Stimulated activated CD4-positive, alpha-beta T cell treated with anti-CD3 and anti-CD28 coated beads, Interleukin-4, amount 100 ng/mL, for 48 hours (primary cell): ENCODE measurements around the gene PACS2.

Experiments used
- DNase-seq, 2 donors: peaks; one replicate each; pipeline ENCODE4 v3.0.0-alpha.2; 2020; ENCODE audit warnings: low read depth in 2 of 2

Gene PACS2

DNA sequence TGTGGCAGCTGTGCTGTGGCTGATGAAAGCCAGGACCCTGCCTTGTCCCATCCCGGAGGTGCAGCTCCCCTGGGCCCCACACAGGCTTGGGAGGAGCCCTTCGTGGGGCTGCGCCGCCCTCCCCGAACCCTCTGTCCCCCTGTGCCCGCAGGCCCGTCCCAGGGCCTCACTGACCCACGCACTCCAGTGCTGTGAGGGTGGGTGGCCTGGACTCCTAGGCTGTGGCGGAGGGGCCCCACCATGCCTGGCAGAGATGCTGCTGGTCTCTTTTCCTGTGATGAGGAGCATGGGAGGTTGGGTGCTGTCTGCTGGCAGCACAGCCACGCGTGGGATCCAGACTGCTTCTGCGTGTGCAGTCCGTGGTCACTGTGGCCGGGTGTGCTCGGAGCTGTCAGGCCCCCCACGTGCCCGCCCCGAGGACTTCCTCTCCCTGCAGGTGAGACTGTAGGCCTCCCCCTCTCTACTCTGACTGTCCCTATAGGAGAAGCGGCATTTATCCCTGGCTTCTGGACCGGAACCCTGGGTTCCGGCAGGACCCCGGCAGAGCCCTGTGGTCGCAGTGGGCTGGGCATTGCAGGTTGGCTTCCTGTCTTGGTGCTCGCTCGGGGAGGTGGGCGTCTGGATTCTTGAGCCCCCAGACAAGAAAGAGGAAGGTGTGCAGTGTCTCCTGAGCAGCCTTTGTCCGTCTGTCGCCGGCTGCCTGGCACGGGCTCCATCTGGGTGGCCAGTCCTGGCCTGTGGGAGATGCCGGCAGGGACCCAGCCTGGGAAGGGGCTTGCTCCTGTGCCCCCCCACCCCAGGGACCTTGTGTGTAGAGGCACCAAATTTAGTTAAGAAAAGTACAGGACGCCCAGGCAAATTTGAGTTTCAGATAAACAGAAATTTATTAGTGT lies 107.4 kb downstream of the PACS2 start:
- no peak for DNase-seq

DNA sequence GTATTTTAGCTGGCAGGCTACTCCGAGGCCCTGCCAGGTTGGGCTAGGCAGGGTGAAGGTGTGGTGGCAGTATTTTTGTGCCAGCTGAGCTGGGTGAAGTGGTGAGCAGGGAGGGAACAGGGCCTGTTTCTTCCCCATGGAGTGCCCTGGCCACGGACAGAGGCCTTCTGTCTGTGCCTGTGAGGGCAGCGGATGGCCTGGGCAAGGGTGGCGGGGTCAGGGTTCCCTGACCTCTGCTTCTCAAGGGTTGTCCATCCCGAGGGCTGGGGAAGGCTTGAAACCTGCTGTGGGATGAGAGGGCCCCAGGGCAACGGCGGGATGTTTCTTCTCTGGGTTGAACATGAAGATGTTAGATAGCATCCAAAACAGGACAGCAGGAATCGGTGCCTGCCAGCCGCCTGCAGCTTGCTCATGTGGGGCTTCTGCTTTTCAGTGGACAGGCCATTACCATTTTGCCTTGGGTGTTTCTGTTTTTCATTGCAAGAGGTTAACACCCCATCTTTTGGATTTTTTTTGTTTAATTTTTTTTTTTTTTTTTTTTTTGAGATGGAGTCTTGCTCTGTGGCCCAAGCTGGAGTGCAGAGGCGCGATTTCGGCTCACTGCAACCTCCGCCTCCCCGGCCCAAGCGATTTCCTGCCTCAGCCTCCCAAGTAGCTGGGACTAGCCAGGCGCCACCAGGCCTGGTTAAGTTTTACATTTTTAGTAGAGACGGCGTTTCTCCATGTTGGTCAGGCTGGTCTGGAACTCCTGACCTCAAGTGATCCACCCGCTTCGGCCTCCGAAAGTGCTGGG lies 108.3 kb downstream of the PACS2 start:
- no peak for DNase-seq

DNA sequence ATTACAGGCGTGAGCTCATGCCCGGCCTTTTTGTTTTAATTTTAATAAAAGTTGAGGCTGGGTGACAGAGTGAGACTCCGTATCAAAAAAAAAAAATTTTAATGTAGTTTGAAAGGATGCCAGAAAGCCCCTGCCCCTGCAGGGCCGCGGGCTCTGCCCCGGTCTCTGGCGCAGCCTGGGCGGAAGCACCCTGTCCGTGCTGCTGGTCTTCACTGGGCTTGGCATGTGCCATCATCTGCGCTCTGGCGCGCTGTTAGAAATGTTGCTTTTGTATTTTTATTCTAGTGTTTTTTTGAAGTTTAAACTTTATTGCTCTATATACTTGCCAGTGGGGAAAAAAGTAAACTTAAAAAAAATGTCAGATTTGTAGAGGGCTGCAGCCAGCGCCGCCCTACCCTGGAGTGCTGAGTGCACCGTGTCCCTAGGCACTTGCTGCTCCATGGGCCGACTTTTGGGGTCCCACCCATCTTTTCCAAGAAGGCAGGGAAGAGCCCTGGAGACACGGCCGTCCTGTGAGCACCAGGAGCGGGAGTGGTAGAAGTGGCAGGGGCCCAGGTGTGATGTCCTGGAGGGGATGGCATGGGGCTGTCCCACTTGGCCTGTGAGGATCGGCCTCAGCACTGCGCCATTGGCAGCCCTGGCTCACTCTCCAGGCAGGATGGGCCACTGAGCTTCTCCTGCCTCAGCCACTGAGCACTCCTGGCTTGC lies 109.1 kb downstream of the PACS2 start:
- DNase-seq, result no peak

DNA sequence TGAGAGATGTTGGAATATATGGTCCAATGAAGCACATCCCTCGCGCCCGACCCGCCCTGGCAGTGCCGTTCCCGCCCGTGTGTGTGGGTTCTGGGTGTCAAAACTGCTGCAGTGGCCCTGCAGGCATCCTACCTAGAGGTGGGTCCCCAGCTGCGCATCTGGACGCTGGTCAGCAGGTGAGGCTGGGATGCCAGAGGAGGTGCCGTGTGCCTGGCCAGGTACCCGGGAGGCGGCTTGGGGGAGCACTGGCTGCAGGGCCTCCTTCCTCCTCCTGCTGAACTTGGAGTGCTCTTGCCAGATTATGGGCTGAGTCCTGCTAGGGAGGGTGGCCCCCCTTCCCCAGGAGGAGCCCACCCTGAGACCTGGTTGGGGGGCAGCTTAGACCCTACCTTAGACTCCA lies 110.3 kb downstream of the PACS2 start:
- DNase-seq, result no peak

DNA sequence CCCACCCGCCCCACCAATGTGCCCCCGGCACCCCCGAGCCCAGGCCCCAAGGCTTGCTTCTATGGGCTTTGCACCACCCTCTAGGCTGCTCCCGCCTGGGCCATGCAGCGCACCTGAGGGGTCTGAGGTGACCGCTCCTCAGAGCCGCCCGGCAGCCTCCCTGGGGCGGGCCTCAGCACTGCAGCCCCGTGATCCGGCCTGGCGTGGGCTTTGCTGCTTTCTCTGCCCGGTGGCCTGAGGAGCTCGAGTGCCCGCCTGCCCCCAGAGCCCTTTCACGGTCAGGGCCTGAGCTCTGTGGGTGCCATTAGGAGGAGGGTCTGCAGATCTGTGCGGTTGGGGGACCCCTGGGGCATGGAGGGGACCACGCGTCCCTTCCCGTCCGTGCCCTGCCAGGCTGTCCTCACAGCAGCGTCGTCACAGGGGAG lies 111.3 kb downstream of the PACS2 start:
- DNase-seq, result no peak

DNA sequence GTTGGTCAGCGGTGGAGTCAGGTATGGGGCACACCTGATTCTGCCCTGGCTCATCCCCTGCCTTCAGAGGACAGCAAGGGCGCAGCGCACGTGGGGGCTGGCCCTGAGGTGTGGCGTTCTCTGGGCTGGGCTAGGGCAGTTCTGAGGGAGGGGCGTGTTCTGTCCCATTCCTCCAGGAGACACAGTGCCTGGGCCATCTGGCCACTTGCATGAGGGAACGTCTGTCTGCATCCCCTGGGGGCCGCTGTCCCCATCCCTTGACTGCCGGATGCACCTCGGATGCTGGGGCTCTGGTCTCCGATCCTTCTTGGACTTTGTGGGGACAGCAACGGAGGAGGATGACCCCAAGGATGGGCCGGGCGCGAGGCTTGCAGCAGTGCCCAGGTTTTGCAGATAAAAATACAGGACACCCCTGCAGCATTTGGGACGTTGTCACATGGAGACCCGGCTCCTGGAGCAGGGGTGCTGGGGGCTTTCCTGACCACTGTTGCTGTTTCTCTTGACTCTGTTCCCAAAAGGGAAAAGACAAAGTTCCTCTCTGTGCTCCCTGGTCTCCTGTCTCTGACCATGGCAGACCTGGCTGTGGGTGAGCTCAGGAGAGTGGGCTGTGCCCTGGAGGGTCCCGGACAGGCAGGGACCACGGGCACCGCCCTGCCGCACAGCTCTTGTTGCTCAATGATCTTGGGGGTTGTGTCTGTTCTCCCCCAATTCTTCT lies 112.0 kb downstream of the PACS2 start:
- DNase-seq, result no peak

DNA sequence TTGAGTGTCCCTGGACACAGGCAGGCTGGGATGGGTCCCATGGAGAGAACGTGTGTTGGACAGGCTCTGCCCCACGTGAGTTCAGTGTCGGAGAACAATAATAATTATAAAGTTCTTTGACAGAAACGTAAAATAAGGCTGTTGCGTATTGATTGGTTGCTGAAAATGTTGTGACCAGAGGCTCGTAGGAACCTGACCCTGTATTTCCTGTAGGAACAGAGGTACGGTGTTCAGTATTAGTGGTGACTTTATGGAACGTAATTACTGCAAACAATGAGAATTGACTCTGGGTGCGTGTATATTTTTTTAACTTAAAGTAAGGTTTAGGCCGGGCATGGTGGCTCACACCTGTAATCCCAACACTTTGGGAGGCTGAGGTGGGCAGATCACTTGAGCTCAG lies 112.9 kb downstream of the PACS2 start:
- DNase-seq, result no peak

DNA sequence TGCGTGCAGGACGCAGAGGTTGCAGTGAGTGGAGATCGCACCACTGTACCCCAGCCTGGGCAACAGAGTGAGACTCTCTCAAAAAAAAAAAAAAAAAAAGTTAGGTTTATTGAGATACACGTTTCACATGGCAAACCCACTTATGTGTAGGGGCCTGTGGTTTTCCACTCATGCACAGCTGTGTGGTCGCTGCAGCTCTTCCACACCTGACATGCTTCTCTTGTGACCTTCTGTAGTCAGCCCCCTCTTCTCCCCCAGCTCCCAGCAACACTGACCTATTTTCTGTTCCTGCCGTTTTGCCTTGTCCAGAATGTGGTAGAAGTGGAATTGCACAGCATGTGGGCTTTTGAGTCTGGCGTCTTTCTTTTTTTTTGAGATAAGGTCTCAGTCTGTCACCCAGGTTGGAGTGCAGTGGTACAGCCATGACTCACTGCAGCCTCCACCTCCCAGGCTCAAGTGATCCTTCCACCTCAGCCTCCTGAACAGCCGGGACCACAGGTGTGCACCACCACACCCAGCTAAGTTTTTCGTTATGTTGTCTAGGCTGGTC lies 113.5 kb downstream of the PACS2 start:
- no peak for DNase-seq

DNA sequence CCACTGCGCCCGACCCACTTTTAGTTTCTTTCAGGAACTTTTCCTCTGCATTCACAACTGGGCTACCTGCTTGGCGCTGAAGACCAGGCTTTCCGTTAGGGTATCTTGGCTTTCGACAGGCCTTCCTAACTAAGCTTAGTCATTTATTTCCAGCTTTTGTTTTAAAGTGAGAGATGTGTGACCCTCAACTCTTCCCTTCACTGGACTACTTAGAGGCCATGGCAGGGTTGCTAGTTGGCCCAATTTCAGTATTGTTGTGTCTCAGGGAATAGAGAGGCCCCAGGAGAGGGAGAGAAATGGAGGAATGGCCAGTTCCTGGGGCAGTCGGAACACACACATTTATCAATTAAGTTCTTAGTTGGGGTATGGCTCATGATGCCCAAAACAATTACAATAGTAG lies 115.5 kb downstream of the PACS2 start:
- no peak for DNase-seq

DNA sequence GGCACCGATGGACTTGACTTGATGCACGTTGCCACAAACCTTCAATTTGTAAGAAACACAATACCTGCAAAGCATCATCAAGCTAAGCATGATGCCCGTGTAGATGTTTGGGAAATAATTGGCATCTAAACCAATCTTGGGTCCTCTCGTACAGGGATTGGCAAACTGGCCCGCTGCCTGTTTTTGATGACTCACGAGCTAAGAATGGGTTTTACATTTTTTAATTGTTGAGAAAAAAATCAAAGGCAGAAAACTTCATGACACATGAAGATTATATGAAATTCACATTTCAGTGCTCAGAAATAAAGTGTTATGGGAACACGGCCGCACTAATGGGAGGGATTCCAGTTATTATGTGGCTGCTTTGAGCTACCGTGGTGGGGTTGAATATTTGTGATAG lies 116.0 kb downstream of the PACS2 start:
- no peak for DNase-seq

DNA sequence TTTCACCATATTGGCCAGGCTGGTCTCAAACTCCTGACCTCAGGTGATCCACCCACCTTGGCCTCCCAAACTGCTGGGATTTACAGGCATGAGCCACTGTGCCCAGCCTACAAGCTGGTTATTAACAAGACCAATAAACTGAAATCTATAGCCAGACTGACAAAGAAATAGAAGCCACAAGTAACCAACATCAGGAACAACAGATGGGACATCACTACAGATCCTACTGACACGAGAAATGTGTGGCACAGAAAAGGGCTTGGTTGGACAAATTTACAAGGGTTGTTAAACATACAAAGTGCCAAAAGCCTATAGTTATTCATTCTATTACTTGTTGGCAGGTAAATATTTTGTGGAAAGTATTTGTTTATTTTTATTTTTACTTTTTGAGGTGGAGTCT lies 116.7 kb downstream of the PACS2 start:
- no peak for DNase-seq

DNA sequence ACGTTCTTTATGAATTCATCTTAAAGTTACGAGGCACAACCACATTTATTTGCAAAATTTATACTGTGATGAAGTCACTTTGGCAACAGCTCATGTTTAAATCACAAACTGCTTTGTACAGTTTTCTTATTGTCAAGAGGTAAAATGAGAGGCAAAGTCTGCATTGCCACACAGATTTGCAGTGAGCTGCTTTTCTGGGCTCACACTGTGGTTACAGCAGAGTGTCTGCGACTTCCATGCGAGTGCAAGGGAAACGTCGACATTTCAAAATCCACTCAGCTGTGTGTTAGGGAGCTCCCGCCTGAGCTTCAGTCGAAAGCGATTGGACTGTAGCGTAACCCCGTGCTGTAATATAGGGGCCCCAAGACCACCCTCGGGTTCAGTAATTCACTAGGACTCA lies 118.1 kb downstream of the PACS2 start:
- no peak for DNase-seq

DNA sequence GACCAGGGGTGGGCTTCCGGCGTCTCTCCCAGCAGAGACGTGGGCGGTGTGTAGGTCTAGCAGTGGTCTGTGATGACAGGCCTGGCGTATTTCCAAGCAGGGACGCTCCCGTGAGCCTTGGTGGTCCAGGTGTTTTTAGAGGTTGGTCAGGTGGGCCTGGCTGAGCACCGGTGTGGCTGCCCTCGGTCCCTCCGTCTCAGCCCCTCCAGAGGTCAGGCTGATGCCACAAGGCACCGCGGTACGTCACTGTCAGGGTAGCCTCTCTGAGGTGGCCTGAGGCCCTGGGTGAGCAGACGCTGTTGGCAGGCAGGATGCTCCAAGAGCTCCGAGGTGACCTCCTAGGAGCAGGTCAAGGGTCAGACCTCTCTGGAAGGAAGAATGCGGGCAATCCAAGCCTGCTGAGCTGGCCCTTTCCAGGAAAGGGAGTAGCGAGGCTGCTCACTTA lies 118.6 kb downstream of the PACS2 start:
- DNase-seq, result no peak

DNA sequence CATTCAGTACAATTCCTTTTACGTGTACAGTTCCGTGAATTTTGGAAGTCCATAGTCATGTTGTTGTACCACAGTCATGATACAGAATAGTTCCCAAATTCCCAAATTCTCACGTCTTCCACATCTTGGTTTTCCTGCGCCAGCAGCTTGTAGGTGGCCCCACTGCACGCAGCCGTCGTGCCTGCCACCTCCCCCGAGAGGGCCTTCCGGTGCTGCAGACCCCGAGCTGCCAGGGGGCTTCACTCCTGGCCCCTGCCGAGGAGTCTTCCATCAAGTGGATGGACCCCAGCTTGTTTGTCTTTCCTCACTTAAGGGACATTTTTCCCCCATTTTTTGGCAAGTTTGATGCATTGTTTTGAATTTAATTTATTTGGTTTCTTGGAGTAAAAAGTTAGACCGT lies 121.9 kb downstream of the PACS2 start:
- no peak for DNase-seq

DNA sequence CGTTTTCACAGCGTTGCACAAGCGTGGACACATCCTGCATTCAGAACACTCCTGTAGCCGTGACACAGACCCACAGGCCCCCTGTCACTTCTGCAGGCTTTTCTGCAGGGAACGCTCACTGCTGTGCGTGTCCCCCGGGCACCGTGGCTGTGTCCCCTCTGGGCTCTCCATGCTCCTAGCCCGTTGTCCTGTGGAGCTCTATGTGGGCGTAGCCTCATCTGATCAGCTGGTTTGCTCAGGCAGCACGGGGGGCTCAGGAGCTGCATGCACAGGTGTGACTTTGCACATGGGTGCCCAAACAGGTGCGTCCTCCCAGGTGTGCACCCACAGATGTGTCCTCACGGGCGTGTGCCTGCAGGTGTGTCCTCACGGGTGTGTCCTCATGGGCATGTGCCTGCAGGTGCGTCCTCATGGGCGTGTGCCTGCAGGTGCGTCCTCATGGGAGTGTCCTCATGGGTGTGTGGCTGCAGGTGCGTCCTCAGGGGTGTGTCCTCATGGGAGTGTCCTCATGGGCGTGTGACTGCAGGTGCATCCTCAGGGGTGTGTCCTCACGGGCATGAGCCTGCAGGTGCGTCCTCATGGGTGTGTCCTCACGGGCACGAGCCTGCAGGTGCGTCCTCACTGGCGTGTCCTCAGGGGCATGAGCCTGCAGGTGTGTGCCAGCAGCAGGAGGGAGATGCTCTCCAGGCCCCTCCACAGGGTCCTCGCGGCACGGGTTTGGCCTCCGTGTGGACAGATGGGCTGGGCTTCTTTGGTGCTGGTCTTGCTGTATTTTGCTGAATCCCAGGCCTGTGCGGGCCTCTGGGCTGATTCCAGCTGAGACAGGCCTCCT lies 122.6 kb downstream of the PACS2 start:
- no peak for DNase-seq

DNA sequence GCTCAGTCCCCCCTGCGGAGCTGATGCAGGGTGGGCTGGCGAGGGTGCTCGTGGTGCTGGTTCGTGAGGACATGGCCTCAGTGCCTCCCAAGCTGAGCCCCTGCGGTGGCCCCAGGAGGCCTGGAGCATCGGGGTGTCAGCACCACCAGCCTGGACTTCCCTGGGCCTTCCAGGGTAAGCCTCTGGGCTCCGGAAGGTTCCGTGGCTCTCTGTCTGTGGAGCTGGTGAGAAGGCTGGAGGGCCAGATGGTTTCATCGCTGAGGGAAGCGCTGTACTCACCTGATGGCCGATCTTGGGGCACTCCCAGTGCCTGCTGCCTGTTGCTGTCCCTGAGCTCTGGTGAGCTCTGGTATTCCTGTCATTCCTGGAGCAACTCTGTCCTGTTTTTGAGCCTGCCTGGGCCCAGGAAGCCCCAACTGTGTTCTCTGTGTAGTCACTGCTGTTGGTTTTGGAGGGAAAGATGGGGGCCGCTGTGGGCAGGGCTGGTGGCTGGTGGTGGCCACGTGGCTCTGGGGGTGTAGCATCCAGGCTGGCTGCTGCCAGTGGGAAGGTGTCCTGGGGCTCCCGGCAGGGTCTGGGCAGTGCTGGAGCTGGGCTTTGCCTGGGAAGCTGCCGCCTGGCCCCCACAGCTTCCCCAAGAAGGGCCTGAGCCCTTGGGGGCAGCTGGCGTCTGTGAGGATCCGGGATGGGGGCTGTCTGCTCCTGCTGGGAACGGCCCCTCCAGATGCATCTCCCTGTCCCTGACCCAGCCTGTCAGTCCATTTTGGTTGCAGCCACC lies 123.4 kb downstream of the PACS2 start:
- DNase-seq, result no peak

DNA sequence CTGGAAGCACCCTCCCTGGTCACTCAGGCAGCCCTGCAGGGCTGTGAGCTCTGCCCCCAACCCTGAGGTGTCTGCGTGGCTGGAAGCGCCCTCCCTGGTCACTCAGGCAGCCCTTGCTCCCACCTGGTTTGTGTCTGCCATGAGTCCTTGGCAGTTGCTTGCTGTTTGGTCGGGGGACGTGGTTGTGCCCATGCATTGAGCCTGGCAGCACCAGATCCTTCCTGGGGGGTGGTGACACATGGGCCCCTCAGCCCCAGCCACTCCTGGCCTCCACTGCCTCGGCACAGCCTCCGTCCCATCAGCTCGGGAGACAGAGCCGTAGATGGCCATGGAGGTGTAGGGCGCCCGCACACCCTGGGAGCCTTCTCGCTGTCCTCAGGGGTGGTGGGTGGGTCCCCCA lies 124.6 kb downstream of the PACS2 start:
- DNase-seq, result no peak

DNA sequence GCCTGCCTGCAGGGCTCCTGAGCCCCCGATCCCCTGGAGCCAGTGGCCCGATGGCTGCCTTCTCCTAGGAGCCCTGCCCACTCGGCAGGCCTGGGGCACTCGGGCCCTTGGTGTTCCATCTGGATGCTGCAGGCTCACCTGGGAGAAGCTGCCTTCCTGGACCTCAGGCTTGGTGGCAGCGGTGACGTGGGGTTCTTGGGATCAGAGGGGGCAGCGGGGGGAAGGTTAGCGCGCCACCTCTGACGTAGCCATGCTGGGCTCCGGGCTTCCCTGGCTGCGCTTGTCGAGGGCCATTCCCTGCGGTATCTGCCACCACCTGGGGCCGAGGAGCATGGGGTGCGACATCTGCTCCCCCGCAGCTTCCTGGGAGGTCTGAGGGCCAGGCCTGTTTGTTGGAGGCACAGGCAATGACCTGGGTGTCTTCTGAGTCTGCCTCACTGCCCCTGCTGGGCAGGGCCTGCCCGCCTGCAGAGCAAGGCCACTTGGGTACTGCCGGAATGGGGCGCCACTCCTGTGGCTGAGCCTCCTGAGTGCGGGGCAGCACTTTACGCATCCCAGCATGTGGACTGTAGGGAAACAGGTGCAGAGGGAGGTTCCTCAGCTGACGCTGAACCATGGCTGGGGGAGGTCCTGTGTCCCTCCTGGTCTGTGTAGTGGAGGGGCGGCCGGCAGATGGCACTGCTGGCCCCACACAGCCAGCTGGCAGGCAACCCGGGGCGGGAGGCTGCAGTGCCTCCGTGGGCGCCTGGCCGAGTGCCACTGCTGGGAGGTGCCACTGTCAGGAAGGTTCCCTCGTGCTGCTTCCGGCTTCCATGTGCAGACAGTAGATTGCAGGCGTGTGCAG lies 125.4 kb downstream of the PACS2 start:
- DNase-seq, result no peak

DNA sequence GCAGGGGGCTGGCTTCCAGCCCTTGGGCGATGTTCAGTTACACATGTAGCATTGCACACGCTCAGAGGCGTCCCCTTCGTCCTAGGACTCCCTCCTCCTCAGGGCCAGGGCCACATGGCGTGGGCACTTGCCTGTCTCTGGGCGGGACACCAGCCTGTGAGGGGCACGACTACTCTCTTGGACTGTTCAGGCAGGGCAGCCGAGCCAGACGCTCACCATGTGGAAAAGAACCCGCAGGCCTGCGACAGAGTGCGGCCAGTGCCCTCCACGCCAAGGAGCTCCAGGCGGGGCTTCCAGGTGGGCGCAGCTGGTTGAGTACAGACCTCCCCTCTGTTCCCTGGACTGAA lies 126.0 kb downstream of the PACS2 start:
- no peak for DNase-seq
